Kidney glomerular epithelial cell (primary cell): ENCODE data around the gene WDR3.
"Not testable (repeated sequence)": the region's sequence is repeated elsewhere in the genome, so short reads cannot be mapped to it uniquely, and the experiment has no call there.

Experiments
- DNase-seq: peaks from one replicate; lab custom pipeline; 2025; lab: John Stamatoyannopoulos, UW

The WDR3 gene

DNA sequence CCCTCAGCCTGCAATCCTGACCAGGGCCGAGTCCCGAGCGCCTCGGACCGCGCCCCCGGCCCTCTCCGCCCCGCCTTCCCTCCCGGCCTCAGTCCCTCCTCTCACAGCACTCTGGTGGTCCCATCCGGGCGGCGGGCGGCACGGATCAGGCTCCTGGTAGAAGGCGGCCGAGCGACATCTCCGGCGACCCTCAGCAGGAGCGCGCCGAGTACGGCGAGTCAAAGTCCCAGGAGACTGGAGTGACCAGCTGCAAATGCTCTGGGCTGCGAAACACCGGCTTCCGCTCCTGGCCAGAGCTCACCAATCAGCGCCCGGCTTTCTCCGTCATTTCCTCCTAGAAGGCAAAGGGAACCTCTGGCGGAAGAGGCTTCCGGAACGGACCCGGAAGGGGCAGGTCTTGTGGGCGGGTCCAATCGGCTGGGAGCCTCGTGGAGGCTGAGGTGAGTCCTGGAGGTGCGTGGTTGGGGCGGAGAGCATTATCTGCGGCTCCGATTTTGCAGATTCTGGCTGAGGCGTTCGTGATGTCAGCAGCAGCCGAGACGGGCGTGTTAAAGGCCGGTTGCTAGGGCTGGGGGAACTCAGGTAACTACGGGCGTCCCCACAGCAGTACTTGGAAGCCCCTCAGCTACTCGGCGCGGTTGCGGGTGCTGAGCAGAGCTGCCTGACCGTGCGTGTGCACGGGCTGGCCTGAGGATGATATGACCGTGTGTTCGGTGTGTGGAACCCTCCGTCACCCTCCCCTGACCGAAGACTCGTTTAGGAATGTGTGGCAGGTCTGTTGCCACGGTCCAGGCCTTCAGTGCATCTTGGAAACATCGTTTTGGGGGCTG lies at the start of gene WDR3, which contains the start of gene GDAP2:
Gene WDR3, plus strand, starts transcription at position 397 of the 830 bp plus-strand sequence. CDS start 3,581 bp downstream, outside the sequence.
Gene GDAP2, minus strand, starts transcription at position 279 of the 830 bp plus-strand sequence. CDS start 9,264 bp downstream, outside the sequence.
- DNase-seq, result peak; percentile 95

DNA sequence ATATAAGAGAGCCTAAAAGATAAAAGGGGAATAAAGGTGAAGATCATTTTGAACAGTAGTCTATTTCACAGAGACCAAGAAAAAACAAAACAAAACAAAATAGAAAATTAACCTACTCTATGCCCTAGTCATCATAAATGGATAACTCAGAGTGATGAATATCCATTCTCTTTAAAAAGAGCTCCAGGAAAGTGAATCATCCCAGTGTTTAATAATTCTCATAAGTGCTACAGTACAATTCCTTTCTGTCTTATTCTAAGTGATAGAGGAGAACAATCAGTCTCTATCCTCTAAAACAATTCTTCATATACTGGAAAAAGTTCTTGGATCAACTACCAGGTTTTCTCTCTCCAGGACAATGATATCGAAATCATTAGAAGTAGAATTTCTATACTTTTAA lies 45.9 kb upstream of the WDR3 start:
- DNase-seq, result no peak

DNA sequence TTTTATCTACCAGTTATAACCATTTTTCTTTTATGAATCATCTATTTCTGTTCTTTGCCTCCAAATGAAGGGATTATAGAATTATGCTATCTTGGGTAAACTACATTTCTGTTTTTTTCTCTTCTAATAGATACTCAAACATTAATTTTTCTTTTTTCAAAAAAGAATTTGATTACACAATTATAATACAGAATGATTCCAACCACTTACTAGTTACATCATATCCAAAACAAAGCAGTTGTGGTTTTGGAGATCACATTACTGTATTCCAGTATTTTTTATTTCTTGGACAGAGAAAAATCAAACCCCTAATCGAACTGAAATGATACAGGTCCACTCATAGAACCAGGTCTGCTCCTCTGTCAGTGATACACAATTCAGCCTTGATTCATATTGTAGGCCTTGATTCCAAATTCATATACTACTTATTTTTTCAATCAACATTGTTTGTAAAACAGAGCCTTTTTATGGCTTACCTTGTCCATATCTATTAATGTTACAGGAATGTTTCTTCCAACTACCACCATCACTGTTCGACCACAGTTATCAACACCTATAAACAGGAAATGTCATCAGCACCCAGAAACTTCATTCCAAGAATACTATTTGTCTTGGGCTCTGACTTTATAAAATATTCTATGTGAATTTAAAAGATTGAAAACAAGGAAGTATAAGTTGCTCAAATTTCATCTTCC lies 43.3 kb upstream of the WDR3 start:
- DNase-seq, result no peak

DNA sequence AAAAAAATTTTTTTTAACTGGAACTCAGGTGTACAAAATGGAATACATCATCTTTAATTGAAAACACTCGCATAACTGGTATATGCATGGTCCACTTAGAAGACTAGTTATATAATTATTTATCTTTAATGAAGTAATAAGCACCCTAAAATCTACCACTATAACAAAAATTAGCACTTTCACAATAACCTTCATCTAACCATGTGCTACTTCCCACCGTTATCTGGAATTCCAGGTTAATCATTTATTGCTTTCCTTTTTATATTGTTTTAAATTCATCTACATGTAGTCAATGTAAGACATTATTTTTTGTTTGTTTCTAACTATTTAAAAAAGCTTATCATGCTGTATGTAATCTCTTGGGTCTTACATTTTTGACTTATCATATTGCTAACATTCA lies 39.1 kb upstream of the WDR3 start:
- DNase-seq, result no peak

DNA sequence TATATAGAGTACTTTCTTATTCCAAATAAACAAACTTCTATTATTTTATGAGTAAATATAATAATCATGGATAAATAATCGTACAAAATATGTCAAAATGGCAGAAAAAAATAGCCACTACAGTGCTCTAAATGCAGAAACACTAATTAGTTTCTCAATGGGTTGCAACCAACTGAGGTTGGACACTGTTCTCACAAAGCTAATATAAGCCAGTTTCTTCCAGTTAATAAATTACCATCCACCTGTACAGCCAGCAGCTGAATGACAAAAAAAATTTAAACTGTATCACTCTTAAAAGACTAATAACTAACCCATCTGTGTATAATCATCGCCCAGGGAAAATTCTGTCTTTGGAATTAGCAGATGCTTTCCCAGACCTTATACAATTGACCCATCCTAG lies 37.0 kb upstream of the WDR3 start:
- no peak for DNase-seq

DNA sequence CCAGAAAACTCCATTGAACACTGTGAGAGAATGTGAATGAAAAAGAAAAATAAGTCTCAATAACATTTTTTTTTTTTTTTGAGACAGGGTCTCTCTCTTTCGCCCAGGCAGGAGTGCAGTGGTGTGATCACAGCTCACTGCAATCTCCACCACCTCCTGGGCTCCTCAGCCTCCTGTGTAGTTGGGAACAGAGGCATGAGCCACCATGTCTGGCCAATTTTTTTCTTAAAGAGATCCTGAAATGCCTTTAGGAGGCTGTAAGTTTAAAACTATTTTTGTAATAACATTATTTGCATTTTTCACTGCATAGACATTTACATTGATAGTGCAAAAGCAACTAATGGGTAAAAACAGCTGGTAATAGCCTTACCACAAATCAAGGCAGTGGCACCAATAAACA lies 35.5 kb upstream of the WDR3 start:
- no peak for DNase-seq

DNA sequence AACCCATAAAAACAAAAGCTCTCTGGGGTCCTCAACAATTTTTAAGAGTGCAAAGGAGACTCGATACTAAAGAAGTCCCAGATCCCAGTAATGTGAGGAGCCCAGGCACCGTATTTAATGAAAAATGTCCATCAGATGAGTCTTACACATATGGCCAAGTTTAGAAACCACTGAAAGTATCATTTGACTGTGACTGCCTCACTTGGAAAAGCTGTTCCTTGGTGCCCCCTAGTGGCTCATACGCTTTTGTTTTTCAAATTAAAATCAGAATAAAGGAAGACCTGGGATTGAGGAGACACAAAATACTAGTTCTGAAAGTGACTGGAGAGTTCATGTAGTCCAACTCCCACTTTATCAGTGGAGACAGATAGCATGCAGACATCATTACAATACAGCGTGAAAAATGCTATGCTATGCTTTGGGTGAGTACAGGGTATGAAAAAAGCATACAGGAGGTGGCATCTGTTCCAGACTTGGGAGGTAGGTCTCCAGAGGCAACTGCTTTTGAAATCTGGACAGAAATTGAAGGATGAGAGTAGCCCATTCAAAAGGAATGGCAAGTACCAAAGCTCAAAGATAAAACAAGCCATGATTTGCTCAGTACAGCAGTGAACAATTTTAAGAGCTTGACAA lies 33.9 kb upstream of the WDR3 start:
- DNase-seq, result peak; percentile 54

DNA sequence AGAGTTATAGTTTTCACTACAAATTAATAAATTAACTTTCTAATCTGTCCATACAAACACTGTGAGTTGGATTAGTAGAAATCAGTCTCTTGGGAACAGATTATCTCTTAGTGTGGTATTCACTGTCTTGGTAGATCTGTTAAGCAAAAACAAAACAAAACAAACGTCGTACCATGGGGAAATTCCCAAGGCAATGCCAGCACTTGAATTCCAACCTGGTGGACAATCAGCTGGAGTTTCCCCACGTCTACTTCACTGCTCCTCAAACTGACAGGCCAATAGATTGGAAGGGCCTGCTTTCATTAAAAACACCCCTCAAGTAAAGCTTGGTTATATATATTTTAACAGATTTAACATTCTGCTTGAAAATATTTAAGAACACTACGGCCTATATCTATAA lies 32.0 kb upstream of the WDR3 start:
- no peak for DNase-seq

DNA sequence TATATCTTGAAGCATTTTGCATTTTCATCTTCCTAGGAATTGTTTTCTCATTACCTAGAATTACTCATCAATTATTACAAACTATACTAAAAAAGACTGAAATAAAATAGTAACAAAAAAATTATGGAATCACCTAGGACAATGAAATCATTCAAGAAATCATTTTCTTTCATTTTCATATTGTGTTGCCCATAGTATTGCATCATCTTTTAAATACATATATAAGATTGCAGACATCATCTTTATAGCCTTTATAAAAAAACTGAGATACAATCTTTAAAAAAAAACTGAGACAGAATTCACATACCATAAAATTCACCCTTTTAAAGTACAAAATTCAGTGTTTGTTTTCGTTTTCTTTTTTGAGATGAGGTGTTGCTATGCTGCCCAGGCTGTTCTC lies 29.7 kb upstream of the WDR3 start:
- DNase-seq, result no peak

DNA sequence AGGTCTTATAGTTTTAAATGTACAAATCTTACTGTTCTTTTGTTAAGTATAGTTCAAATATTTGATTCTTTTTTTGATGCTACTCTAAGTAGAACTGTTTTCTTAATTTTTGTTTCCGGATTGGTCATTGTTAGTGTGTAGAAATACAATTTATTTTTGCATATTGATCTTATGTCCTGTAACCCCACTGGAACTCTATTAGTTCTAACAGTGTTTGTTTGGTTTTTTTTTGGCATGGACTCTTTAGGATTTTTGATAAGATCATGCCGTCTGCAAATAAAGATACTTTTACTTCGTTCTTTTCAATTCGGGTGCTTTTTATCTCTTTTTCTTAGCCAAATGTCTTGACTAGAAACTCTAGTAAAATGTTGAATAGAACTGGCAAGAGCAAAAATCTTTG lies 26.6 kb upstream of the WDR3 start:
- DNase-seq, result no peak

DNA sequence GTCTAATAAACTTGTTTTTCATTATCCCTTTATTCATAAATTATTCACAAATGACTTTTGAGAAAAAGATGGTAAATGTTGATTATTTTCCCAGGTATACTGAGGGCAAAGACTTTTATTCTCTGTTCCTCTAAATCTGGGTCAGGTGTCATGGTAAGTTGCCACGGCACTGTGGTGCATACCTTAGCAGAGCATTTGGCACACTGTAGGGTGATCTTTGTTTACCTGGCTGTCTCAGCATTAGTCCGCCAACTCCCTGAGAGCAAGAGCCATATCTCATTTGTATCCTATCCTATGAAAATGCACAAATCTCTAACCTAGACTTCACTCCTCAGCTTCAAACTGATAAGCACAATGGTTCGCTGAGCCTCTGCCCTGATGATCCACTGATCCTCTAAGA lies 25.1 kb upstream of the WDR3 start:
- no peak for DNase-seq

DNA sequence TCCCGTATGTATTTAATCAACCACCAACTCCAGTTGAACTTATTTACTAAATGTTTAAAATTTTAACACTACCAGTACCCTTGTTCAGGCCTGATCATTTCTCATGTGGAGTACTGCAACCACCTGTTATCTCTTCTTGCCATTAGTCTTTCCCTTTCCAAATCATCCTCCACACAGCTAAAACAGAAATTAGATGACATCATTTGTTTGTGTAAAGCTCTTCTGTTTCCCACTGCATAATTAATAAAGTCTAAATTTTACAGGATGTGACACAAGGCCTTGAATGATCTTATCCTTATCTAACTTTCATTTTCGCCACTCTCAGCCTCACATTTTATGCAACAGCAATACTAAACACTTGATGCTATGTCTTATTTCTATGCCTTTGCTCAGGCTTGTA lies 24.5 kb upstream of the WDR3 start:
- DNase-seq, result no peak

DNA sequence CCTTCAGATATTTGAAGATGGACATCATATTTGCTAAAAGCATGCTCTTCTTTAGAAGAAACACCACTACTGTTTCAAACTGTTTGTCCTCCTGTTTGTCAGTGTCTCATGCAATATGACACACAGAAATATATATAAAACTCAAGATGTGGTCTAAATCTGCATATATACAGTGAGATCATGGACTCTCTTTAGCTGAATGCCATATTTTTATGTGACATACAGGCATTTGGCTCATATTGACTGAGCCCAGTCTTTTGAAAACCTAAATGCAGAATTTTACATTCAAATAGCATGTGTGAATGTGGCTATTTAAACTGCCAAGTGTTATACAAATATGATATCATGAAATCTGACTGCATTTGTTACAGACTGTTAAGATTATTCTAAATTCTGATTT lies 18.5 kb upstream of the WDR3 start:
- no peak for DNase-seq

DNA sequence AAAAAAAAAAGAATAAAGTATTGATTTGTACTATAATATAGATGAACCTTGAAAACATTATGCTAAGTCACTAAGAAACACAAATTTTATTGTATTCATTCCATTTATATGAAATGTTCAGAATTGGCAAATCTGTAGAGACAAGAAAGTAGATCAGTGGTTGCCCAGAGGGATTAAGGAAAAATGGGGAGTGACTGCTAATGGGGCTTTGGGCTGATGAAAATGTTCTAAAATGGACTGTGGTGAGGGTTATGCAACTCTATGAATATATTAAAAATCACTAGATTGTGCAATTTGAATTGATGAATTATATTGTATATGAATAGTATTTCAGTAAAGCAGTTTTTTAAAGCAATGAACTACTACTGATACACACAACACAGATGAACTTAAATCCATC lies 10.2 kb upstream of the WDR3 start:
- DNase-seq, result no peak

DNA sequence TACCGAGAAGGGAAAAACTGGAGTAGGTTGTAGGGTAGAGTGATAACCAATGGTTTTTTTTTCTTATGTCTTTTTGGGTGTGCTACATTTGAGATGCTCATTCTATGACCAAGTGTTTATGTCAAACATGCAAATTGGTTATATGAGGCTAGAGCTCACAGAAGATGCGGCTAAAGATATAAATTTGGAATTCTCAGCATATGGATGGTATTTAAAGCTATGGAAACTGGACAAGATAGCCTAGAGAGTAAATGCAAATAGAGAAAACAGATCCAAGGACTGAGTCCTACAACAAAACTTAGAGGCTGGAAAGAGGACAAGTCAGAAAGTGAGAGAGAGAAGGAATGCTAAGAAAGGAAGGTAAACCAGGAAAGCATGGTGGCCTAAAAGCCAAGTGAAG lies 7.5 kb upstream of the WDR3 start:
- DNase-seq, result no peak

DNA sequence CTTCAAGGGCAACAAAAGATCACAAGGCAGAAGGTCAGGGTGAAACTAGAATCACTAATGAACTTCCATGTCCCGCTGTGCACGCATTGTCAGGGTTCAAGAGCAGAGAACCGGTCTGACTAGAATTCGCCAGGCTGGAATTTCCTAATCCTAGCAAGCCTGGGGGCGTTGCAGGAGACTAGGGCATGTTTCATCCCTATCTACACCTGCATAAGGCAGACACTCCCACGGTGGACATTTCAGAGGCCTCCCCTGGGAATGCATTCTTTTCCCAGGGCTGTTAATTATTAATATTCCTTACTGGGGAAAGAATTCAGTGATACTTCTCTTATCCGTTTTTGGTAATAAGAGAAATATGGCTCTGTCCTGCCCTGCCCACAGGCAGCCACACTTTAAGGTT lies 6.8 kb upstream of the WDR3 start:
- DNase-seq, result not testable (repeated sequence)

DNA sequence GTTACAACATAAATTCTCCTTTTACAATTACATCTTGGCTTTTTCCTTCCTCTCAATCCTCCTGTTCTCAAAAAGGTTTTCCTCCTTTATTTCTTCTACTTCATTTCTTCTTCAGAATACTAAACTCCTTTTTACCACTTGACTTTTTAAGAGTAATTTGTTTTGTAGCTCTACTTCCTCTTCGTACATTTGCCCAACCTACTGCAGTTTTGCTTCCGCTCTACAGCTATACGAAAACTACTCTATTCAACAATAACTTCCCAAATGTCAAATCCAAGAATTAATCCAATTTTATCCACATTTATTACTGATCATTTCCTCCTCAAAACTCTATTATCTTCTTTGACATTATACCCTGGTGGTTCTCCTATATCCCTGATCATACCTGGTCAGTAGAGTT lies 3.6 kb upstream of the WDR3 start:
- DNase-seq, result no peak

DNA sequence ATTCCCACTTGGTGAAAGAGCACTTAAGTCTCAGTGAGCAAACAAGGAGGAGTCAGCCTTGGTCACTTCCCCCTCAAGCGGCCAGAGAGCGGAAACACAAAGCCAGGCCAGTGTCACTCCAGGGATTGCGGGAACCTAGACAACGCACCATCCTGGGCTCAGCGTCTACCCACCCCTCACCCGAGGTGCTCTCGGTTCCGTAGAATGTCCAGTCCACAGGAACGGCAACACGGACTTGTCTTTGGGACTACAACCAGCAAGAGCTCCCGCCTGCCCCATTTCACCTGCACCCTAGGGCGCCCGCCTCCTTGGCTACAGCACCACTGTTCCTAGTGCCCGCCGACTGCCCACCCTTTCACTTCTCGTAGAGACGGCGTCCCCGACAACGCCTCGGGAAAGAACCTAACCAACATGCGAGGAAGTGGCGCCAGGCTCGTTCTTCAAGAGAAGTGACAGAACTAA lies 627 bp upstream of the WDR3 start:
- no peak for DNase-seq

DNA sequence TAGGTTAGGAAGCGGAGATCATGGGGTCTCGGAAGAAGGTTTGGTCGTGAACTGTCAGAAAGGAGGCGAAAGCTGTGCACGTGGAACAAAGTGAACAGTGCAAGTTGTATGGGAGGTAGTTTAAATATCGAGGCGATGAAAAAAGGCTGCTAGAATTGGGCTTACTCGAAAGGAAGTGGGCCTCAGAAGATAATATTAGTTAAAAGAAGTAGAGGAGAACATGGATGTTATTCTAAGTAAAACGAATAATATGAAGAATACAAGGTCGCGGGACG lies 571 bp downstream of the WDR3 start:
- no peak for DNase-seq

DNA sequence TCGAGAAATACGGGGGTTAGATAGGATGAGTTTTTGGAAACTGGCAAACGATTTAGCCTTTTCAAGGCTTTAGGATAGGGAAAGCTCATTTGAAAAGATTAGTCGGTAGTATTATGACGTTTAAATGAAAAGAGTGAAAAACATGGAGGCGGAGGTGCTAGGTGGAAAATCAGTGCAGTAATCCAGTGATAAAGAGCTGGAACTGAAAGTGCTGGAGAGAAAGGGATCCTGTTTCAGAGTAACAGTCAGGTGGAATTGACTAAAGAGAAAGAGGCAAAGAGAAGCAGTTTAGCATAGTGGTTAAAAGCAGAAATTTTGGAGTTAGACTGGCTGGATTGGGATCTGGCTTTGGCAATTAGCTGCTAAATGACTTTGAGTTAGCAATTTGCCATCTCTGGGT lies 945 bp downstream of the WDR3 start:
- DNase-seq, result peak; percentile 3

DNA sequence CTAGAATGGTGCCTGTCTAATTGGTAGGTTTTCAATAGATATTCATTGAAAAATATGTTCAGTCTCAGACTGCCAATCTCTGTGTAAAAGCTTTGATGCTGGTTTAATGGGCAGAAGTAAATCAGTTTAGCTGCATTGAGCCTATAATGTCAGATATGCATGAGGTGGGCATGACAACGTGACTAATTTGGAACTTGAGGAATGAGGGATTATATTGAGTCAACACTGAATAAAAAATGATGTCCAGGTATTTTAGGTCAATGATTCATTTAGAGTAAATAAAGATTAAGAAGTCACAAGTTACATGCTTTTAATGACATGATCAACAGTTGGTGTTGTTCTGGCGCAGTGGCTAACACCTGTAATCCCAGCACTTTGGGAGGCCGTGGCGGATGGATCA lies 3.0 kb downstream of the WDR3 start:
- DNase-seq, result no peak

DNA sequence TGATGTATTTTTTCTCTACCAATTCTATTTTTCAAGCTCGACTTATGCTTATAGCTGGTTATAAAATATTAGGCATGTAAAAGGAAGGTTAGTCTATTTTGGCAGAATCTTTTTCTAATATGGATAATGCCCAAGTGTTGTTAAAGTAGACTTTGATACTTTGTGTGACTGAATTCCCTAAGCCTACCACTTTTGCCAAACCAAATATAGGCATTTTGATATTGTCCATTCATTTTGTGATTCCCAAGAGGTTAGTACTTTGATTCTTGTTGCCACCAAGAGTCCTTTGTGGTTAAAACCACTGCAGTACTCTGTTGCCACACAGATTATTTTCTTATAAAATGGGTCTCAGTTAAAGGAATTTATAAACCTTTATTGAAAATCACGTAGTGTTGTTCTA lies 4.2 kb downstream of the WDR3 start:
- DNase-seq, result no peak

DNA sequence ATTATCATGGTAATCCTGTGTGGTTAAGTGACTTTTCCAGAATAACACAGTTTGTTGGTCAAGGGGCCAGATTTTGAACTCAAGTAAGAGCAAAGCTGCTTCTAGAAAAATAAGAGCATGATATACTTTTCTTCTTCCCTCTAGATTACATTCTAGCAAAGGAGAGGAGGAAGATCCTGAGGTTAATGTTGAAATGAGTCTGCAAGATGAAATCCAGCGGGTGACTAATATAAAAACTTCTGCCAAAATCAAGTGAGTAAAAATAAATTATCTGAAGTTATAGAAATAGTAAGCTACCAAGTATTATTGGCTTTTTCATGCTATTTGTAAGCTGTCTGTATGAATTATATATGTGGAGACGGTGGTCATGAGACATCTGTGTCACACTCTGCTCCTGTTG lies 12.8 kb downstream of the WDR3 start:
- DNase-seq, result no peak
